IMR-90 (cell line): ENCODE results near the gene TMEM269.

Experiments used
- CEBPB ChIP-seq: IDR thresholded peaks from 2 replicates; pipeline ENCODE4 v1.6.1; 2012; ENCODE audit warnings: low read depth, low read length, improper control_type of control experiment
- CHD1 ChIP-seq: IDR thresholded peaks from 2 replicates; pipeline ENCODE4 v1.6.1; 2012; ENCODE audit warnings: low read depth, low read length, improper control_type of control experiment
- CTCF ChIP-seq: conservative IDR thresholded peaks from 2 replicates; pipeline ENCODE4 v1.5.1; 2012; ENCODE audit warnings: mild to moderate bottlenecking, low read depth, low read length, improper control_type of control experiment
- ELK1 ChIP-seq: fragments of 150-350 bp; IDR thresholded peaks from 2 replicates; pipeline ENCODE4 v1.6.1; 2016; ENCODE audit warnings: low read depth, mild to moderate bottlenecking, low read length, moderate library complexity, borderline replicate concordance
- FOS ChIP-seq: fragments of 150-350 bp; IDR thresholded peaks from 2 replicates; pipeline ENCODE4 v1.6.1; 2016; ENCODE audit warnings: low read depth, low read length
- MAFK ChIP-seq: IDR thresholded peaks from 2 replicates; pipeline ENCODE4 v1.6.1; 2012; ENCODE audit warnings: low read depth, low read length, improper control_type of control experiment
- MAZ ChIP-seq: IDR thresholded peaks from 2 replicates; pipeline ENCODE4 v1.6.1; 2012; ENCODE audit warnings: low read depth, mild to moderate bottlenecking, low read length, improper control_type of control experiment, moderate library complexity, borderline replicate concordance
- MXI1 ChIP-seq: IDR thresholded peaks from 2 replicates; pipeline ENCODE4 v1.6.1; 2012; ENCODE audit warnings: low read depth, mild to moderate bottlenecking, low read length, moderate library complexity, borderline replicate concordance
- POLR2A ChIP-seq: IDR thresholded peaks from 2 replicates; pipeline ENCODE4 v1.6.1; 2012; ENCODE audit warnings: mild to moderate bottlenecking, low read depth, low read length
- RAD21 ChIP-seq: IDR thresholded peaks from 2 replicates; pipeline ENCODE4 v1.6.1; 2012; ENCODE audit warnings: low read length, improper control_type of control experiment
- RCOR1 ChIP-seq: IDR thresholded peaks from 2 replicates; pipeline ENCODE4 v1.6.1; 2012; ENCODE audit warnings: mild to moderate bottlenecking, low read length, improper control_type of control experiment; ENCODE audit not compliant: insufficient replicate concordance
- RFX5 ChIP-seq: IDR thresholded peaks from 2 replicates; pipeline ENCODE4 v1.8.0; 2012; ENCODE audit warnings: low read depth, mild to moderate bottlenecking, low read length, moderate library complexity
- USF2 ChIP-seq: fragments of 150-350 bp; IDR thresholded peaks from 2 replicates; pipeline ENCODE4 v1.6.1; 2017; ENCODE audit warnings: mild to moderate bottlenecking, antibody characterized with exemption, low read length, low read depth

GRCh38 chr1:42841440-42842147, 56.8 kb downstream of the TMEM269 start:
- TF ChIP-seq CEBPB (no peak), CTCF (no peak), FOS (no peak), POLR2A (no peak), RAD21 (no peak), MAFK (no peak), RFX5 (no peak), RCOR1 (no peak), MXI1 (no peak), ELK1 (no peak), CHD1 (no peak), USF2 (no peak), MAZ (no peak)
